ENCODE results near the gene HFE. TPM values are rescaled to one million over a fixed set of nuclear protein-coding genes. Genes with fewer than 3 reads are reported as not detected.
A peak's percentile ranks its signal among the peaks of the same experiment; 100 is the strongest.

HFE gene
- total RNA-seq, 1 experiment from 2014 or later: 7.8 TPM

DNA sequence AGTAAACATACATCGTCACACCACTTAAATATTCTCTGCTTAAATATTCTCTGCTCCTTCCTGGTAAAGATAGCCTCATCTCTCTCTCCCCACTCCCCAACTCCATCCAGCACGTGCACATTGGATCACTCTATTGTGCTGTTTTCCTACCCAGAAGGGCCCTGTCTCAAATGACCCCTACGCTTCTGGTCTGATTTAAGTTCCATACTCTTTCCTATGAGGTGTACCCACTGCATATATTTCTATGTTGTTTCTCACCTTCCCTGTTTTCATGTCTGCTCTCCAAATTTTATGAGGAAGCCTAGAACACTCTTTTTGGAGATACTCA, 53.7 kb downstream of the HFE start:
- H3K27me3 ChIP-seq (replicated peaks; ENCODE audit: insufficient read depth, low read depth, low read length, poor library complexity): no peaks in the 10 kb centered on the region
- H3K27ac ChIP-seq (ENCODE audit: low read depth, low read length, poor library complexity, severe bottlenecking): peak overlapping the region; percentile 96
- H3K9me3 ChIP-seq (ENCODE audit: low read depth, low read length, poor library complexity, severe bottlenecking): no peaks in the 10 kb centered on the region
- no TSS peak for BruUV-seq (replicated peaks)
- no peaks in the 10 kb centered on the region for H3K36me3 ChIP-seq (ENCODE audit: insufficient read depth, low read length, poor library complexity, severe bottlenecking)
- TF ChIP-seq EZH2 (IDR thresholded peaks at IDR 0.05; ENCODE audit: borderline replicate concordance, low read depth, low read length, poor library complexity, severe bottlenecking) (no peak), CTCF (conservative IDR thresholded peaks at IDR 0.05; ENCODE audit: low read depth, low read length) (no peak)
- intact Hi-C loops (cut with micrococcal nuclease; ENCODE audit: unreplicated experiment): no loop called here
- CTCF ChIA-PET: no interaction called here
- peaks cover 45% of the 10 kb centered on the region for H3K4me1 ChIP-seq (ENCODE audit: insufficient read depth, low read length, poor library complexity, severe bottlenecking)
- no peak overlapping the region for H3K4me3 ChIP-seq (ENCODE audit: low read depth, low read length, poor library complexity, severe bottlenecking)
- DNase-seq (ENCODE audit: low spot score): no peak
- POLR2A ChIA-PET (ENCODE audit: low non-redundant PET): interaction anchor here (0.6 kb wide), 1 partner anchor 18 kb away, joined by 20 read pairs; no protein-coding TSS in a partner anchor

GRCh38 chr6:26141378-26141904, 54.2 kb downstream of the HFE start:
- CTCF ChIA-PET: no interaction called here
- no peak for DNase-seq (ENCODE audit: low spot score)
- no peaks in the 10 kb centered on the region for H3K36me3 ChIP-seq (ENCODE audit: insufficient read depth, low read length, poor library complexity, severe bottlenecking)
- H3K4me3 ChIP-seq (ENCODE audit: low read depth, low read length, poor library complexity, severe bottlenecking): no peak overlapping the region
- no peaks in the 10 kb centered on the region for H3K27me3 ChIP-seq (replicated peaks; ENCODE audit: insufficient read depth, low read depth, low read length, poor library complexity)
- H3K9me3 ChIP-seq (ENCODE audit: low read depth, low read length, poor library complexity, severe bottlenecking): no peaks in the 10 kb centered on the region
- no TSS peak for BruUV-seq (replicated peaks)
- H3K27ac ChIP-seq (ENCODE audit: low read depth, low read length, poor library complexity, severe bottlenecking): peak overlapping the region; percentile 96
- no peak for TF ChIP-seq CTCF (conservative IDR thresholded peaks at IDR 0.05; ENCODE audit: low read depth, low read length)
- TF ChIP-seq EZH2 (IDR thresholded peaks at IDR 0.05; ENCODE audit: borderline replicate concordance, low read depth, low read length, poor library complexity, severe bottlenecking): no peak
- POLR2A ChIA-PET (ENCODE audit: low non-redundant PET): interaction anchor here (0.6 kb wide), 1 partner anchor 17 kb away, joined by 20 read pairs; no protein-coding TSS in a partner anchor
- H3K4me1 ChIP-seq (ENCODE audit: insufficient read depth, low read length, poor library complexity, severe bottlenecking): peaks cover 41% of the 10 kb centered on the region
- intact Hi-C loops (cut with micrococcal nuclease; ENCODE audit: unreplicated experiment): no loop called here

DNA sequence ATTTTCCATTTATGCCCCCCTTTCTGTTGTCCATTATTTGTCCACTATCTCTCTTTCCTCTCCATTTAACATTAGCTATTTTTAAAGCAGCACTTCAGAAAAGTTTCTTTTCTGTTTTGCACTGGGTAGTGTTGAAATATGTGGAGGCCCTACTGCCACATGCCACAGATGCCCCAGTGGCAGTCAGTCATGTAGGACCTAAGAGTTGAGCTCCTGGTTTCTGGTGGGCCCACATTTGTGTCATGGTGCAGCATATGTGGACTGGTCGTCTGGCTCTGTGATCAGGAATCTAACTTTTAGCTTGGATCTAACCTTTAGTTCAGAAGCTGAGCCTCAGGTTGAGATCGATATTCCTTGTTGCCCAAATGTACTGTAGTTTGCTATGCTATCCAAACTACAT, 54.8 kb downstream of the HFE start:
- BruUV-seq (replicated peaks): no TSS peak
- intact Hi-C loops (cut with micrococcal nuclease; ENCODE audit: unreplicated experiment): no loop called here
- Histone ChIP-seq H3K4me1 (ENCODE audit: insufficient read depth, low read length, poor library complexity, severe bottlenecking) (peaks cover 38% of the 10 kb centered on the region), H3K27me3 (replicated peaks; ENCODE audit: insufficient read depth, low read depth, low read length, poor library complexity) (no peaks in the 10 kb centered on the region), H3K27ac (ENCODE audit: low read depth, low read length, poor library complexity, severe bottlenecking) (peak overlapping the region; percentile 96), H3K9me3 (ENCODE audit: low read depth, low read length, poor library complexity, severe bottlenecking) (no peaks in the 10 kb centered on the region), H3K36me3 (ENCODE audit: insufficient read depth, low read length, poor library complexity, severe bottlenecking) (no peaks in the 10 kb centered on the region), H3K4me3 (ENCODE audit: low read depth, low read length, poor library complexity, severe bottlenecking) (no peak overlapping the region)
- no peak for DNase-seq (ENCODE audit: low spot score)
- CTCF ChIA-PET: no interaction called here
- POLR2A ChIA-PET (ENCODE audit: low non-redundant PET): interaction anchor here (0.6 to 1.1 kb wide), 3 partner anchors 14 to 1724 kb away, joined by 3 read pairs; a partner anchor contains a TSS
- TF ChIP-seq CTCF (conservative IDR thresholded peaks at IDR 0.05; ENCODE audit: low read depth, low read length): no peak
- TF ChIP-seq EZH2 (IDR thresholded peaks at IDR 0.05; ENCODE audit: borderline replicate concordance, low read depth, low read length, poor library complexity, severe bottlenecking): no peak

Other genes with a start within 250 kb of the HFE start
- not detected in 2 replicates for gene SLC17A3, start 213.2 kb upstream of the HFE start, total RNA-seq (2021)
- not detected in 2 replicates for gene SLC17A2, start 156.7 kb upstream of the HFE start, total RNA-seq (2021)
- gene TRIM38, start 124.6 kb upstream of the HFE start, total RNA-seq (2021): 8.9 and 9.7 TPM in 2 replicates

Data from A673 (cell line).